Amygdala (tissue), 56 donors: ENCODE measurements around the gene FIBCD1.

Experiments
- DNase-seq, 56 donors: peaks; one replicate each; lab custom pipeline; 2025; lab: John Stamatoyannopoulos, UW

FIBCD1 gene, protein sequence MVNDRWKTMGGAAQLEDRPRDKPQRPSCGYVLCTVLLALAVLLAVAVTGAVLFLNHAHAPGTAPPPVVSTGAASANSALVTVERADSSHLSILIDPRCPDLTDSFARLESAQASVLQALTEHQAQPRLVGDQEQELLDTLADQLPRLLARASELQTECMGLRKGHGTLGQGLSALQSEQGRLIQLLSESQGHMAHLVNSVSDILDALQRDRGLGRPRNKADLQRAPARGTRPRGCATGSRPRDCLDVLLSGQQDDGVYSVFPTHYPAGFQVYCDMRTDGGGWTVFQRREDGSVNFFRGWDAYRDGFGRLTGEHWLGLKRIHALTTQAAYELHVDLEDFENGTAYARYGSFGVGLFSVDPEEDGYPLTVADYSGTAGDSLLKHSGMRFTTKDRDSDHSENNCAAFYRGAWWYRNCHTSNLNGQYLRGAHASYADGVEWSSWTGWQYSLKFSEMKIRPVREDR

DNA sequence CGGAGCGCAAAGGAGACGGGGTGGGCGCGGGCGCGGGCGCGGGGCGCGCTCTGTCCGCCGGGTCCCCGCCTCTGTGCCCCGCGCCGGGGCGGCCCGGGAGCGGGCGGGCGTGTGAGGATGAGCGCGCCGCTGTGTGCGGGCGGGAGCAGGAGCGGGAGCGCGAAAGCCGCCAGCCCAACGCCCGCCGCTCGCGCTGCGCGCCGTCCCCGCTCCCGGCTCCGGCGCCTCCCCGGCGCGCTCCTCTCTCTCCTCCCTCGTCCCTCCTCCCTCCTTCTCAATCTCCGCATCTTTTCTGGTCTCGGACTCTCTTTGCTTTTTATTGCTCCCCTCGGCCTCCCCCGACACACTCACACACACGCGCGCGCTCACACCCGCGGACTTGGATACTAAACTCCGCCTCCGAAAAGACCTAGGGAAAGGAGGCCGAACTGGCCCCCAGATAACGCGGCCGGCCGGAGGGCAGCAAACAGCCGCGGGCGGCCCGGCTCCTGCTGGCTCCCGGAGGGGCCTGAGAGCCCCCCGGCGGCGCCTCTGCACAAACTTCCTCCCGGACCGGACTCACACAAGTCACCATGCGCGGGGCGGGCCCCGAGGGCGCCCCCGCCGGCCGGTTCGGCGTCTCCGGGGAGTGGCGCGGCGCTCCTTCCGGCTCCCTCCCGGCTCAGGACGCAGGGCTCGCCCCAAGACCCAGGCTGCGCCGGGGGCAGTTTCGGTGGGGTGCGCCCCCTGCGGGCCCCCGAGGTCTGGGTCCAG lies at the start of gene FIBCD1:
Gene FIBCD1, minus strand, starts transcription at position 596 of the 753 bp plus-strand sequence. CDS start 640 bp downstream, outside the sequence.
- no peak for DNase-seq

DNA sequence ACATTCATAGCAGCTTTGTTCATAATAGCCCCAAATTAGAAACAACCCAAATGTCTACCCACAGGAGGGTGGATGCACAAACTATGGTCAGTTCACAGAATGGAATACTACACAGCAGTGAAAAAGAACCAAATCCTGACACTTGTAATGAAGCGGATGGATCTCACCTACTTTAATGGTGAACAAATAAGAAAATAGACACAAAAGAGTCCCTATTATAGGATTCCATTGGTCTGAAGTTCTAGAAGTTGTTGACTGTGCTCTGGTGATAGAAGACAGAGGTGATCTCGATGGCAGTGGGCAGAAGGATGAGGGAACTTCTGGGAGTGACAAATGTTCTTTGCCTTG lies 49.3 kb upstream of the FIBCD1 start:
- no peak for DNase-seq

DNA sequence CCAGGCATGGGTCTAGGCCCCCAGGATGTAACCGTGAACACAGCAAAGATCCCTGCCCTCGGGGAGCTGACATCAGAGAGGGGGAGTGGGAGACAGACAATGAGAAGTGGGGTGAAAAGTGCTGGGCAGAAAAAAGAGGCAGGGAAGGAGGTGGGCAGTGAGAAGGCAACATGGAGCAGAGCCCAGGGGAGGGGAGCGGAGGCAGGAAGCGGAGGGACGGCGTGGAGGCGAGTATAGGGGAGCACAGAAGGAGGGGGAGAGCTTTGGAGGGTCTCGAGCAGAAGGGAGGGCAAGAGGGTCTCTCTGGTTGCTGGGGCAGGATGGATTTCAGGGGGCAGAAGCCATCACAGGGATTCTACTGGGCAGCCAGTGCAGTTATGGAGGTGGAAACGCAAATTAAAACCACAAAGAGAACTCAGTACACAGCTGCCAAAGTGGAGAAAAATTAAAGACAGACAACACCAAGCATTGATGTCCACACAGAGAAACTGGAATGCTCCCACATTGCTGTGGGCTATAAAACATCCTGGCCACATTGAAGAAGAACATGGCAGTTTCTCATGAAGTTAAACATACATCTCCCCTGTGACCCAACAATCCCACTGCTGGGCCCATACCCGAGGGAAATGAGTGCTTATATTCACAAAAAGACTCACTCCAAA lies 48.8 kb upstream of the FIBCD1 start:
- no peak for DNase-seq

DNA sequence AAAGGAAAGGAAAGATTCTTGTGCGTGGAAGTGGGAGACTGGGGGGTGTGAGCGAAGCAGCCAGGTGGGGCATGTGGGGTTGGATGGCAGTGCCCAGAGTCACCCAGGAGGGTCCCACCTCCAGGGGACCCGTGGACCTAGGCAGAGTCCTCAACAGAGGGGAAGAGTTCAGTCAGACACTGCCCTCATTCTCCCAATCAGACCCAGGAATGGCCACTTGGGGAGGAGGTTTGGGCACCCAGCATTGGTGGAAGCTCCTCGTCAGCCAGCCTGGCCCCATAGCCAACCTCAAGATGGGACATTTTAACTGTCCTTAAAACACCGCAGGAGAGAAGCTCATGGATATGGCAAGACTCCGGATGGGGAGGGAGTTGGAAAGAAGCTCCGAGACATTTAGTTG lies 48.0 kb upstream of the FIBCD1 start:
- DNase-seq, result no peak

DNA sequence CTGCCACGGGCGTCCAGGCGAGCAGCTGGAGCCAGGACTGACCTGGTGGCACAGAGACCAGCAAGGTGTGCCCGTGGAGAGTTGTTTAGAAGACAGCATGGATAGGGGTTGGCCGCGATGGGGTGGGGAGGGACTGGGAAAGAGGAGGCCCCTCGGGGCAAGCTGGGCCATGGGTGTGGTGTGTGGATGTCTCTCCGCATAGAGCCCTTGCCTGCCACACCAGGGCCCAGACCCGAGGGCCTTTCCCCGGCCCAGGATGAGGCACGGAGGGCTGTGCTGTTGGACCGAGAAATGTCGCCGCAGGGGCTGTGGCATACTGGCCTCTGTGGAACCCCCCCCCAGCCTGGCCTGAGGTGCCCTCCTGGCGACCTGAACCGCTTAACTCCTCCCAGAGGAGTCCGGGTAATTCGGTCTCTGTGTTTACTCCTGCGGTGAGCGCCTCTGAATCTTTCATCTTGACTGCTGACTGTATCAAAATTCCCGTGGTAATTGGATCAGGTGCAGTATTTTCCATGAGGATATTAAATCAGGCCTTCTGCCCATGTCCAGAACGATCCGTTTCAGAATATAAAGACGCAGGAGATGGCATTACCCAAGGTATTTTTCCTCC lies 47.4 kb upstream of the FIBCD1 start:
- DNase-seq, result no peak

DNA sequence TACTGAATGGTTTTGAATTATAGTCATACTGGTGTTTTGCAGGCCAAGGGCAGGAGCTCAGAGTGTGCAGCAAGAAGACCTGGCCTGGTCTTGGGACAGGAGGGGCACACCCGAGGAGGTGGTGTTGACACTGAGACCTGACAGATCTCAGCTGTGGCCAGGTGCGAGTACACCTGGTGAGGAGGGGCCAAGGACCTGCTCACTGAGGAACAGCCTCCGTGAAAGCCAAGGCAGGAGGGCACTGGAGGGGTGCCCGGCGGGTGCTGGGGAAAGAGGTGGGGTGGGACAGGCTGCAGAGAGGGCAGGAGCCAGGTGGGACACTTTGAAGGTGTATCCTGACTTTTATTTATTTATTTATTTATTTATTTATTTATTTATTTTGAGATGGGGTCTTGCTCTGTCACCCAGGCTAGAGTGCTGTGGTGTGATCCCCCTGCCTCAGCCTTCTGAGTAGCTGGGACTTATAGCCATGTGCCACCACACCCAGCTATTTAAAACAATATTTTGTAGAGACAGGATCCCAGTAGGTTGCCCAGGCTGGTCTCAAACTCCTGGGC lies 46.6 kb upstream of the FIBCD1 start:
- no peak for DNase-seq

DNA sequence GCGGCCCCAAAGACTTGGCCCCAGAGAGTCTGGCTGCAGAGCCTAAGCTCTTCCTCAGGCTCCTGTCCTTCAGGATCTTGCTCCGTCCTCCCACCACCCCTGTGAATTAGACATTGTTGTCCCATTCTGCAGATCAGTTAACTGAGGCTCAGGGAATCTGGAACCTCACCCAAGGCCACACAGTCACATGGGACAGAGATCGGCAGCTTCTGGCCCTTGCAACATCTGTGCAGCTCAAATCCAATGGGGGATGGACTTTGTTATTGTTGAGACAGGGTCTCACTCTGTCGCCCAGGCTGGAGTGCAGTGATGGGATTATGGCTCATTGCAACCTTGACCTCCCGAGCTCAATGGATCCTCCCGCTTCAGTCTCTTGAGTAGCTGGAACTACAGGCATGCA lies 46.0 kb upstream of the FIBCD1 start:
- no peak for DNase-seq

DNA sequence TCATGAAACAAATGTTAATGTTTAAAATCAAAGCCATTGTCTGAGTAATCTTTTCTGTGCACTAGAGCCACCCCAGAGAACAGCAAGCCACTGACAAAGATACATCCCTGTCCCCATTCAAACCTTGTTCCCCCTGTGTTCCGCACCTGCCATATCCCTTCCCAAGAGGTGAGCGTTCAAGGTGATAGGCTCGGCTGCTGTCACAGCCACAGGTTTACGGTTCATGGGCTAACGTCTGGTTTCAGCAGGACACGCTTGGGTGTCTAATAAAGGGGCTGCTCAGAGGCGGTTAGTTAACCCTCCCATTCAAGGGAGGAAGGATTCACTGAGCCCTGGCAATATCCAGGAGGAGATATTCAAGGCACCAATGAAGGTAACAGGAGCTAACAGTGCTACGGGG lies 45.5 kb upstream of the FIBCD1 start:
- no peak for DNase-seq

DNA sequence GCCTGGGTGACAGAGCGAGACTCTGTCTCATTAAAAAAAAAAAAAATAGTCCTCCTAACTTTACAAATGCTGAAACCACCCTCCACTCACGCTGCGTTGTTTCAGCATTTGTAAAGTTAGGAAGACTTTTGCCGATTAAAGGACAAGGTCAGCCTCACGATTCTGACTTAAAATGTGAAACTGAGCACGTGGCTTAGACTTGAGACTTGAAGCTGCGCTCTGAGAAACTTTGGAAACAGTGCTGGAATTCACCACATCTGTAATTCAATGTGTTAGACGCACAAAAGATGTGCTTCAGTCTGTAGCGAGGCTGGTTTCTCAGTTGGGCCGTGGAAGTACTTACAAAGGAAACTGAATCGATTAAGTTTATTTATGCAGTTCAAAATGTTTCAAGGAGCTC lies 44.9 kb upstream of the FIBCD1 start:
- DNase-seq, result no peak

DNA sequence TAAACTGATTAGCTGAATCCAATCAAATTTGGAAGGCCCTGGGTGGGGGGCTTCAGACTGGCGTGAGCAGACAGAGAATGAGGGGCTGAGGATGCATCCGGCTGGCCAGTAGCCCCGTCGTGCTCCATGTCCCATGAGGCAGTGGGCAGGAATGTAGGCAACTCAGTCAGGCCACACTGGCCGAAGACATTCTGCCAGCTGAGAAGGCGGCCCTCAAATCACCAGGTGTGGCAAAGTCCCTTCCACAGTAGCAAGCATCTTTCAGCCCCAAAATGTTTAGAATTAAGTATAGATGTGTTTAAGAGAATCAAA lies 44.3 kb upstream of the FIBCD1 start:
- DNase-seq, result no peak

DNA sequence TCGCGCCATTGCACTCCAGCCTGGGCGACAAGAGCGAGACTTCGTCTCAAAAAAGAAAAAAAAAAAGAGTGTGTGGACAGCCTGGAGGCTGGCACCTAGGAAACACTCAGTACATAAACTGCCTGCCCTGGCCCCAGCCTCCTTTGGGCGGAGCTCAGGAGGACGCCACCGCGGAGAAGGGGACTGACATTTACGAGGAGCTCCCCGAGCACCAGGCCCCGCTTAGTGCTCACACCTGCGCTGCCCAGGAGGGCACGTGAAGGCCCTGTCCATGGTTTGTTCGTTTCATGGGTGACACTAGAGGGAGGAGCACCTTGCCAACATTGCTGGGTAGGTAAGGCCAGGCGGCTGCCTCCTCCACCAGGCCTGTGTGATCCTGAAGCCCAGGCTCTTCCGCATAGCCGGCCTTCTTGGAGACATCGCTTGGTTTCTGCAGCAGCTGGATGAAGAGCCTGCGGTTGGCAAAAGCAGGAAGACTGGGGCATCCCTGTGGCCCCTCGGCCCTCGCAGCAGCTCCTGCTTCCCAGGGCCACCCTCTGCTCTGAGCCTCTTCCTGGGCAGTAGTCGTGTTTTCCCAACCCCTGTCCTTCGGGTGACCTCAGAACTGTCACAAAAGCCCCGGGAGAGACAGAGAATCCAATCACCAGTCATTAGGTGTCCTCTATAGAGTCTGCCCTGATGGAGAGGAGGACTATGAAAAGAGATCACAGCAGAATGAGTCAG lies 43.8 kb upstream of the FIBCD1 start:
- DNase-seq, result no peak

DNA sequence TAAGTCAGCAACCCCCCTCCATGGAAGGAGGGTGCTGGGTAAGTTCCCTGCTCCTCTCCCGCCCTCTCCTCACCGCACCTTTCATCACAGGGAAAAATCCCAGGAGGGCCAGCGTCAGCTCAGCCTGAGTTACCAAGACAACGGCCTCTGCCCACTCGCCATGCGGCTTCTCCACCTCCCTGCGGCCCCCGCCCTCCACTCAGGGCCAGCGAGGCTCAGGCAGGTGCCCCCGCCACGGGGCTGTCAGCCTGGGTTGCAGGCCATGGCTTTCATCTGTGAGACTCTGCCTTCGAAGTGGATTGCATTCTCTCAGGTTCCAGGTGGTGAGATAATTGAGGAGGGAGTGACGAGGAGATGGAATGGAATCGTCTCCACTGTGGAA lies 42.7 kb upstream of the FIBCD1 start:
- peak in 4 of 56 donors; percentile 6 to 33 (median 12) for DNase-seq

DNA sequence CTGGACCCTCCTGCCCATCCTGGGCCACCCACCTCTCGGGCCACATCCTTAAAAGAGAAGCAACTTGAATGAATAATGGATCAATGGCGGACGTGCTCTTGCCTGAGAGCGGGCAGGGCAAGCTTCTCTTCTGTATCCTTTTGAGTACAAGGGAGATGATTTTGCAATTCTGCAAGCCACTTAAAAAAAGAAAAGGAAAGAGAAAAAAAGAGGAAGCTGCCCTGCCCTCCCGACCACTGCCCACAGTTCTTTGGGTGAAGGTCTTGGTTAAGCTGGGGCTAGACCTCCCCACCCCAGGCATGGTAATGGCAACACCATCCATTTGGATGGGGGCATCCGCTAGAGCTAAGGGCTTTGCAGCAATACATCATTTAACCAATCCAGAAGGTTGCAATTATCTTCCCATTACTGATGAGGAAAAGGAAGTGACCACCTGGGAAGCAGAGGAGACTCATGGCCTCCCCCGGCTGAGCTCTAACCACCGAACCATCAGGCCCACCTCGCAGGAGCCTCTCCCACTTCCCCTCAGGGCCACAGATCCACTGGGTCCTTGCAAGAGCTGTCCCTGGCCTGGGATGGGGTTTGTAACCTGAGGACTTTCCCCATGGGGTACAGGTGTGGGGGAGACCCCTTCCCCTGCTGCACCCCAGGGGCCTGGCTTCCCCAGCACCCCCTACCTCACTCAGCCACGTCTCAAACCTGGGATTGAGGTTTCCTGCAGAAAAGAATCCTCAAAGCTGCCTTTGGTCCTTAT lies 42.1 kb upstream of the FIBCD1 start:
- DNase-seq, result no peak

DNA sequence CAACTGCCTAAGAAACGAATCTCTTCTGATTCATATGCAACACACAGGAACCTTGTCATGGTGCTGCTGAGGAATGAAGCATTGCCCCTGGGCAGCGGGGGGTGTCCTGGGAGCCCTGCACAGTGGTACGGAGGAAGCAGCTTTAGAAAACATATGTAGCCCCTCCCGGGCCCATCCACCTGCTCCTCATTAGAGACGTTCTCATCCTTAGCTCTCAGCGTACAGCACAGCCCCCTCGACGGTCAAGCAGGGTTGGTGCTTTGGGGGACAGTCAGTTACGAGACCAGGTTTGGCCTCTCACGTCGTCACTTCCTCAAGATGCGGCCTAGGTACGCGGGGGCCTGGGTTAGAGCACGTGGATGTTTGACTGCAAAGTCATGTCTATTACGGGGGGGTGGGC lies 41.5 kb upstream of the FIBCD1 start:
- DNase-seq, result no peak

DNA sequence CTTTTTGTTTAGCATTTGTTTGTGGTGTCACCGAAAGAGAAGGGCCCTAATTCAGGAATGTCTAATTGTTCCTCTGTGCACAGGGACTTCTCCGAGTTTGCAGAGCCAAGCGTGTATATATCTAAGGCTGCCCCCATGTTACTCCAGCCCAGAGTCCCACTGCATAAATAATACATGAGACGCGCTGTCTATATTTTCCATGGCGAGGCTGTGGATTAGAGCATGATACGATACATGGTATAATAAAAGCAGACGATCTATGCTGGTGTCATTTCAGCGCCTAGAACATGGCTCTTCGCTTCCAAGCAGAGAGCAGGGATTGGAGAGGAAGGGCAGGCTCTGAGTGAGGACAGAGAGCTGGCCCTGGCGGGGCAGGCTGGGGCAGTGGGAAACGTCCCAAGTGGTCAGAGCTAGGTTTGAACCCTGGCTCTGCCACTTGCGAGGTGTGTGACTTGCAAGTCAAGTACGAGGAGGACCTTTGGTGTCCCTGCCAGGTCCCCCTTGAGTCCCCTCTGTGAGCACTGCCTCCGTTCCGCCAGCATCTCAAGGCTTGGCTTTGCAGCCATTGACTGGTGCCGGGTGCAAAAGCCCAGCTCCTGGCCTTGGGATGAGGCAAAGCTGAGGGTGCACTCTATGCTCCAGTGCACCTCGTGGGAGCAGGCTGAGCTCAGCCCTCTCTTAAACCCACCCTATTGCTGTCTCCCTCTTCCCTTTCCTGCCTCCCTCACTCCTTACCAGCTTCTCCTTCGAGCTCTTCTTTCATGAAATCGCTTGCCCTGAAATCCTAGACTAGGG lies 40.7 kb upstream of the FIBCD1 start:
- DNase-seq, result no peak

DNA sequence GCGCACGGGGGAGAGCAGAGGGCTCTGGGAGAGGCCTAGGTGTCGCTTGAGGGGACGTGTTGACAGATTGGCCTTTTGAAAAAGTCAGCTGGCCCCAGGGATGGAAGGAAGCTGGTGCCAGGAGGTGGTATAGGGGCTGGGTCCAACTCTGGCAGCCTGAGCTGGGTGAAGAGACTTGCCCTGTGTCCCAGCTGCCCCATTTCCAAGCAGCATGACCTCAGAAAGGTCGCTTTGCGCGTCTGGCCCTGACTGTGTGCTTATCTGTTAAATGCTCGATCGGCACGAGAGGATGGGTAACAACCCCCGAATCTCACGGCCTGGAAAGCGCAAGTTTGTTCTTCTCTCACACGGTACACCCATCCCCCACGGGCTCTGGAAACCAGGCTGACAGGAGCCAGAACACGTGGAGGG lies 38.8 kb upstream of the FIBCD1 start:
- no peak for DNase-seq

DNA sequence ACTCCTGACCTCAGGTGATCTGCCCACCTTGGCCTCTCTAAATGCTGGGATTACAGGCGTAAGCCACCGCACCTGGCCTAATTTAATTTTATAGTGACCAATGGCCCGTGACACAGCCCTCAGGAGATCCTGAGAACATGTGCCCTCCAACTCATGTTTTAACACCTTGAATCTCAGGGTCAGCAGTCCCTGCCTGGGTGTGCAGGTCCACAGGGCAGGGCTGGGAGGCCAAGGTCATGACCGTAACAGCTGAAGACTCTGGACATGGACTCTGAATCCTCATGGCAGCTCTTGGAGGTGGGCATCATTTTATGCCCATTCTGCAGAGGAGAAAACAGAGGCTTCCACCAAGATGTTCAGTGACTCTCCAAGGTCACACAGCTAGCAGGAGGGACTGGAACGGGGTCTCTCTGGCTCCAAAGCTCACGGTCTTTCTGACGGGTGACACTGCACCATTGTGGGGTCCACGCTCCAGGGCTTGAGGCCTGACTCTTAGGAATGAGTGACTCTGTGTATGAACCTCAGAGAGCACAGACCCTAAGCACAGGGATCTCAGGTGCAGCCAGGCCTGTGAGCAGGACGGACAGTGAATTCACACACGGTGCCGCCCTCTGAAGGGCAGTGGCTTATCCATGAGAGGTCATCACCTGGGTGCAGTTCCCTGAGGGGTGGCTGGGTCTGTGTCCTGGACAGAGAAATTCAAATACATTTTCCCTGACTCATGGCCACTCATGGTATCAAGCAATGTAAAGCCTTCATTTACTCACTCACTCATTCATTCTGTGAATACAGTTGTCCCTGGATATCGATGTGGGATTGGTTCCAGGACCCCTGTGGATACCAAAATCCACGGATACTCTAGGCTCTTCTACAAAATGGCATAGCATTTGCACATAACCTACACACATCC lies 37.1 kb upstream of the FIBCD1 start:
- no peak for DNase-seq

DNA sequence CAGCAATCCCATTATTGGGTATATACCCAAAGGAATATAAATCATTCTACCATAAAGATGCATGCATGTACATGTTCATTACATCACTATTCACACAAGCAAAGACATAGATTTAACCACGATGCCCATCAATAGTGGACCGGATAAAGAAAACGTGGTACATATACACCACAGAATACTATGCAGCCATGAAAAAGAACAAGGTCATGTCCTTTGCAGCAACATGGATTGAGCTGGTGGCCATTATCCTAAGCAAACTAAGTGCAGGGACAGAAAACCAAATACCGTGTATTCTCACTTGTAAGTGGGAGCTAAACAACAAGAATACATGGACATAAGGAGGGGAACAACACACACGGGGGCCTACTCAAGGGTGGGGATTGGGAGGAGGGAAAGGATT lies 36.1 kb upstream of the FIBCD1 start:
- DNase-seq, result no peak
